NCI-H82 (cell line): ENCODE data around the gene CAB39.

Source experiments
- DNase-seq: peaks from one replicate; lab custom pipeline; 2025; lab: John Stamatoyannopoulos, UW

CAB39 gene

GRCh38 chr2:230712443-230713330 is at the start of gene CAB39:
Gene CAB39 (plus strand): TSS chr2:230712842. CDS start chr2:230760002, 47,160 bp downstream.
- DNase-seq, result peak; percentile 96

DNA sequence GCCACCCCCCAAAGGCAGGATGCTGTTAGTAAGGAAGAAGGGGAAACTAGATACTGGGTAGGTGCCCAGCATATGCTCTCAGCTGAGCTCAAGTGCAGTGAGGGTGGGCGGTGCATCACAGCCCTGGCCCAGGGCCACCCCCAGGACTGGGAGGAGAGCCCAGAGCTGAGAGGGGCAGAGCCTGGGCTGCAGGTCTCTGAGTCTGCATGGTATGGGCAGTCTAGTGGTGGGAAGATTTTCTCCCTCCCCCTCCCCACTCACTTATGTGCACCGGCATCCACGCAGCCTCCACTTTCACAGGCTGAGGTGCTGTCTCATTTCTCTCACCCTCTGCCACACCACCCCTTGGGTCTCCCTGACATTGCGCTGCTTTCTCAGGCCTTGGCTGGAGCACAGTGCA is 48.5 kb upstream of the CAB39 start:
- no peak for DNase-seq

- DNase-seq, result no peak
Measured at GRCh38 chr2:230664844-230665243, 47.8 kb upstream of the CAB39 start.

- no peak for DNase-seq
Measured at GRCh38 chr2:230665263-230665691, 47.4 kb upstream of the CAB39 start.

GRCh38 chr2:230666446-230666845 is 46.2 kb upstream of the CAB39 start:
- no peak for DNase-seq

GRCh38 chr2:230666885-230667712 is 45.5 kb upstream of the CAB39 start:
- DNase-seq, result peak; percentile 74

DNA sequence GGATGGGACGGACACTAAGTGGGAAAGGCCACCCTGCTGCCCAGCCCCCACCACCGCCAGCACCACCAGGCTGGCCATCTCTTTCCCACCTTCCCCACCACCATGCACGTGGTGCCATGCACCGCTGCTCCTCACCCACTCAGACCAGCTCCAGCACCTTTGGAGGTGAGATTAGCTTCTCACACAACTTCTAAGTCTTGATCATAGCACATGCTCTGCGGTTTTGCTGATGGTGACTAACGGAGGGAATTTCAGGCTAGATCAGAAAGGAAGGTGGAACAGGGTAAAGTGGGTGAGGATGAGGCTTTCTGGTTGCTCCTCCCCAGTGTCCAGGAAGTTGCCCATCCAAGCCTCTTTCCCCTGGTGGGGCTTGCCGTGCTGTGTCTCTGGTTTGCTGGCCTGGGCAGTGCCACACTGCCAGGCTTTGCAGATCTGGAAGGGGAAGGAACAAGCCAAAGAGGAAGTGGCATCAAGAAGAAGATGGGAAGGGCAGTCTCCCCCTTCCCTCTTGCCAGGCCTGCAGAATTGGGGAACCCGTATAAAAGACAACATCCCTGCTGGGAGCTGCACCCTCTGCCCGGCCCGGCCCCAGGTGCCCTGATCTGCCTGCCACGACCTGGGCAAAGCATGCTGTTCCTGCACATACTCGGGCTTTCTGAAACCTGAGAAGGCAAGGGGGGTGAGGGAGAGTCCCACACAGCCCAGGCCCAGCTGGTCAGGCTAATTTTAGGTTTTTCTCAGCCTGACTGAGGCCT is 44.3 kb upstream of the CAB39 start:
- peak; percentile 77 for DNase-seq

DNA sequence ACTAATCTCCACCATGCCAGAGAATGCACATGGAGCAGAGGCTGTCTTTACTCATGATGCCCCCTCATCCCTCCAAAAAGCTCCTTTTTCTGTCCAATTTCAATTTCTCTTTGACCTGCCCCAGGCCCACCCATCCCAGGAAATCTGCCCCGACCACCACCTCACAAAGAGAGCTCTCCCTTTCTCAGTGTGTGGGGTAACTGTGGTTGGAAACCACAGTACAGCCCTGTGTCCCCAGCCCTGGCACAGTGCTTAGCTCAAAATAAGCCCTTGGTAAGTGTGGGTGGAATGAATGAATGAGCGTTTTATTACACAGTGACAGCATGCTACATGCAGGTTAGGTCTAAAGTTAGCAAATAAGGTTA is 43.7 kb upstream of the CAB39 start:
- no peak for DNase-seq

GRCh38 chr2:230669386-230669950 is 43.2 kb upstream of the CAB39 start:
- DNase-seq, result no peak

GRCh38 chr2:230671117-230671516 is 41.5 kb upstream of the CAB39 start:
- DNase-seq, result peak; percentile 76

- DNase-seq, result no peak
Measured at GRCh38 chr2:230672836-230673235, 39.8 kb upstream of the CAB39 start.

- DNase-seq, result no peak
Measured at GRCh38 chr2:230674401-230674800, 38.2 kb upstream of the CAB39 start.

DNA sequence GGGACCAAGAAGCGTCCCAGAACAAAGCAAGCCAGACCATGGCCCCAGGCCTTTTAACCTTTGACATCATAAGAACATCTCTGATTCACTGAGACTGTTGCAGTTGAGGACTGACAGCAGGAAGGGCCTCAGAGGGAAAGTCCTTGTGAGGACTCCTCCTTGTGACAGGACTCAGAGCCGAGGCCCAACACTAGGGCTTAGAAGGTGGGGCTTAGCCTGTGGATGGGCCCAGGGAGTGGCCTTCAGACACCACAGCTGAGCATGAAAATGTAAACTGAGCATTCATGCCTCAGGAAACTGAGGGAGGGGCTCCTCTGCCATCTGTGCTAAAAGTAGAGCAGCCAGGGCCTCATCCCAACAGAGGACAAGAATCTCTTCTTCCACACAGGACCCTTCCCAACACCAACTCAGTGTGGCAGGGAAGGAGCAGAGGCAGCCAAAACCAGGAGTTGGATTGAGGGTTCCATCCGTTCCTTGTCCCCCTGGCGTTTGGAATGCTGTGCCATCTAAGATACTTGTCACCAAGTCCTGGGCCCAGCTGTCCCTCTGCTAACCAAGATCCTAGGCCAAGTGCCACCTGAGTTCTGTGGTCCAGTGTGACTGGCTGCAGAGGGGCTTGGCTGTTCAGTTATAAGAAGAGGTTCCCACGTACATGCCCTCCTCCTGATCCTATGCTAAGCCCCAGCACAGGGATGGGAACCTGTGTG is 37.5 kb upstream of the CAB39 start:
- no peak for DNase-seq

DNA sequence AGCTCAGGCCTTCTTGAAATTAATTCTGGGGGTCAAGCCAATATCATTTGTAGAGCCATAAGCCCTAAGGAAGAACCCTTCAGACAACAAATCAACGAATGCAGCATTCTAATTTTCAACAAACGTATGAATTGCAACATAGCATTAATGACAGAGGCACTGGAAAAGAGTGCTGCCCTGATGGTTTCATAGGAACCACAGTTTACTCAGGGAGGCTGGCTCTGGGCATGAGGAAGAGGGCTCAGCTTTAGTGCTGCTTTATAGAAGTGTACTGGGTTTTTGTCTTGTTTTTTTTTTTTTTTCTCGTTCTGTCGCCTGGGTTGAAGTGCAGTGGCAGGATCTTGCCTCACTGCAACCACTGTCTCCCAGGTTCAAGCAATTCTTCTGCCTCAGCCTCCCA is 36.1 kb upstream of the CAB39 start:
- no peak for DNase-seq

DNA sequence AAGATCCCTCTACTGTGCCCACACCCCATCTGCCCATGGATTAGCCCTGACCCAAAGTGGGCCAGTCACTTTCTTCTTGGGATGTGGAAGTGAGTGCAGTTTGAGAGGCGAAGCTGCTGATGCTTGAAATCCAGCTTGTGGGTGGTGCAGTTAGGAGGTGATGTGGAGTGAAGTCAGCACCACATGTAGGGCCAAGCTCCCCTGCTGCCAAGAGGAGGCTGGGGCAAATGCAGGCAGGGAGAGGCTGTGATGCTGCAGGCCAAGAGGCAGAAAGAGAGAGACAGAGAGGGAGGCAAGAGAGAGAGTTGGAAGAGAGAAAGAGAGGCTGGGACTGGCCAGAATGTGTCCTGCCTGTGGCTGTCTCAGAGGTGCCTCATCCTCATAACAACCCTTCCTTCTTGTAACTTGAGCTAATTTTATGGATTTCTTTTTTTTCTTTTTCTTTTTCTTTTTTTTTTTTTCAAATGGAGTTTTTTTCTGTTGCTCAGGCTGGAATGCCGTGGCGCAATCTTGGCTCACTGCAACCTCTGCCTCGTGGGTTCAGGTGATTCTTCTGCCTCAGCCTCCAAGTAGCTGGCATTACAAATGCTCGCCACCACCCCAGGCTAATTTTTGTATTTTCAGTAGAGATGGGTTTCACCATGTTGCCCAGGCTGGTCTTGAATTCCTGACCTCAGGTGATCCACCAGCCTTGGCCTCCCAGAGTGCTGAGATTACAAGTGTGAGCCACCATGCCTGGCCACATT is 35.3 kb upstream of the CAB39 start:
- DNase-seq, result no peak

DNA sequence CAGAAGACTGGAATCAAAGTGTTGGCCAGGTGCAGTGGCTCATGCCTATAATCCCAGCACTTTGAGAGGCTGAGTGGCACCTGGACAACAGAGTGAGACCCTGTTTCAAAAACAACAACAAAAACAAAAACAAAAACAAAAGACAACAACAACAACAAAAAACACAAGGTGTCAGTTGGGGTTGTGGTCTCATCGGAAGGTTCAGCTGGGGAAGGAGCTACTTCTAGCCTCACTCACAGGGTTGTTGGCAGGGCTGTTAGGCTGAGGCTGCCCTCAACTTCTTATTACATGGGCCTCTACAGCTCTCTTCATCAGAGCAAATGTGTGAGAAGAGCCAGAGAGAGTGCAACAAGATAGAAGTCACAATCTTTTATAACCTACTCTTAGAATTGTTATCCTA is 34.6 kb upstream of the CAB39 start:
- DNase-seq, result no peak

GRCh38 chr2:230678451-230678850 is 34.2 kb upstream of the CAB39 start:
- no peak for DNase-seq

GRCh38 chr2:230680463-230681170 is 32.0 kb upstream of the CAB39 start:
- no peak for DNase-seq

DNA sequence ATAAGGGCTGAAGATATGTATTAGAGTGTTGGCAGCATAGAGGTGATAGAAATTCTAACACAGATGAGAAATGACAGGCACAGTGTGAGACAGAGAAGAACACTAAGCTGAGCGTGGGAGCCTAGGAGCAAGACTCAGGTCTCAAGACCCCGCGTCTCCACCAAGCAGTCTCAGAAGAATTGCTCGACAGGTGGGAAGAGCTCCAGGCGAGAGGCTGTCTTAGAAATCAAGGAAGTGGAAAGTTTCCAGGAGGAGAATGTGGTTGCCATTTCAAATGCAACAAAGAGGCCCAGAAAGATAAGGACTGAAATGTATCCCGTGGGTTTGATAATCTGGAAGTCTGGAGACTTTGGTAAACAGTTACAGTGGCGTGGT is 31.5 kb upstream of the CAB39 start:
- DNase-seq, result no peak

- DNase-seq, result no peak
Measured at GRCh38 chr2:230682546-230682945, 30.1 kb upstream of the CAB39 start.
